GM12878 (cell line): Measurements from ENCODE around the gene PACS1. TPM values are rescaled to one million over a fixed set of nuclear protein-coding genes. Genes with fewer than 3 reads are reported as not detected.

Experiments used
- BACH1 ChIP-seq: fragments of 450-650 bp; IDR thresholded peaks from 2 replicates; pipeline ENCODE4 v1.6.1; 2017; ENCODE audit warnings: mild to moderate bottlenecking, borderline replicate concordance
- BCL11A ChIP-seq: IDR thresholded peaks from 2 replicates; pipeline ENCODE4 v1.6.1; 2011; ENCODE audit warnings: low read depth, low read length
- CBX5 ChIP-seq: sonication (generic); IDR thresholded peaks from 2 replicates; pipeline ENCODE4 v1.6.1; 2016; ENCODE audit warnings: low read depth, moderate library complexity, mild to moderate bottlenecking, inconsistent platforms
- CHD4 ChIP-seq: fragments of 200-600 bp; sonication (generic); IDR thresholded peaks from 2 replicates; pipeline ENCODE4 v1.6.1; 2016; ENCODE audit warnings: mild to moderate bottlenecking
- DPF2 ChIP-seq: fragments of 450-650 bp; IDR thresholded peaks from 2 replicates; pipeline ENCODE4 v1.6.1; 2017; ENCODE audit warnings: mild to moderate bottlenecking
- E2F8 ChIP-seq: fragments of 450-650 bp; IDR thresholded peaks from 2 replicates; pipeline ENCODE4 v1.6.1; 2018; ENCODE audit warnings: mild to moderate bottlenecking, low read depth, moderate library complexity; ENCODE audit not compliant: partially characterized antibody
- ETV6 ChIP-seq, 2 experiments: fragments of 450-650 bp in 1 of 2; IDR thresholded peaks in 1 of 2; conservative IDR thresholded peaks in 1 of 2; 2 replicates each; pipeline ENCODE4 v1.6.1; 2014; ENCODE audit warnings: antibody characterized with exemption in 1 of 2, borderline replicate concordance in 1 of 2, low read depth in 1 of 2, mild to moderate bottlenecking in 1 of 2, moderate library complexity in 1 of 2
- IKZF1 ChIP-seq: fragments of 450-650 bp; conservative IDR thresholded peaks from 2 replicates; pipeline ENCODE4 v1.6.1; 2017; ENCODE audit warnings: antibody characterized with exemption, mild to moderate bottlenecking
- NFIC ChIP-seq: IDR thresholded peaks from 2 replicates; pipeline ENCODE4 v1.6.1; 2012; ENCODE audit warnings: low read depth, mild to moderate bottlenecking, inconsistent platforms, low read length, moderate library complexity
- PML ChIP-seq: IDR thresholded peaks from 2 replicates; pipeline ENCODE4 v1.6.1; 2012; ENCODE audit warnings: low read length, inconsistent platforms
- POLR2A ChIP-seq: IDR thresholded peaks from 2 replicates; pipeline ENCODE4 v1.6.1; 2011; ENCODE audit warnings: low read depth, mild to moderate bottlenecking, low read length
- POLR2AphosphoS5 ChIP-seq: IDR thresholded peaks from 2 replicates; pipeline ENCODE4 v1.6.1; 2011; ENCODE audit warnings: mild to moderate bottlenecking, low read length, inconsistent platforms
- RAD21 ChIP-seq: IDR thresholded peaks from 2 replicates; pipeline ENCODE4 v1.6.1; 2011; ENCODE audit warnings: mild to moderate bottlenecking, low read depth, low read length, moderate library complexity; ENCODE audit not compliant: insufficient read depth
- SMAD1 ChIP-seq: fragments of 450-650 bp; IDR thresholded peaks from 2 replicates; pipeline ENCODE4 v1.6.1; 2018; ENCODE audit warnings: mild to moderate bottlenecking, low read depth; ENCODE audit not compliant: partially characterized antibody
- SMC3 ChIP-seq: IDR thresholded peaks from 2 replicates; pipeline ENCODE4 v1.6.1; 2011; ENCODE audit warnings: low read length, improper control_type of control experiment, borderline replicate concordance
- STAT1 ChIP-seq: fragments of 450-650 bp; conservative IDR thresholded peaks from 2 replicates; pipeline ENCODE4 v1.6.1; 2014; ENCODE audit warnings: antibody characterized with exemption, mild to moderate bottlenecking
- SUZ12 ChIP-seq: fragments of 200-600 bp; sonication (generic); IDR thresholded peaks from one replicate; pipeline ENCODE4 v1.6.1; 2018; ENCODE audit warnings: antibody characterized with exemption, mild to moderate bottlenecking; ENCODE audit not compliant: unreplicated experiment
- TBL1XR1 ChIP-seq: IDR thresholded peaks from 2 replicates; pipeline ENCODE4 v1.6.1; 2012; ENCODE audit warnings: low read depth, low read length, improper control_type of control experiment
- USF1 ChIP-seq: IDR thresholded peaks from 2 replicates; pipeline ENCODE4 v1.6.1; 2011; ENCODE audit warnings: borderline replicate concordance, low read depth, mild to moderate bottlenecking, moderate library complexity, mixed read lengths, low read length; ENCODE audit not compliant: insufficient read depth; ENCODE audit errors: extremely low read length
- YY1 ChIP-seq: IDR thresholded peaks from 2 replicates; pipeline ENCODE4 v1.6.1; 2011; ENCODE audit warnings: low read depth, mild to moderate bottlenecking, low read length
- polyA plus RNA-seq, 11 experiments: library from polyadenylated mRNA; depleted of rRNA in 4 of 11; unstranded in 6 of 11; stranded (reverse) in 5 of 11; fragments of >200 nt; fragmentation: Nextera tagmentation in 4 of 11; fragmentation: Illumina TruSeq in 1 of 11; extraction: Ambion mirVana in 4 of 11; extraction: Trizol in 1 of 11; gene quantifications; 1 replicate in 1 of 11; 2 replicates in 10 of 11; pipeline versions ENCODE4 v1.2.1 to v1.2.3, GENCODE V29; 2011 to 2016; ENCODE audit warnings: inconsistent platforms in 2 of 11, missing spikeins in 2 of 11, low read depth in 1 of 11
- total RNA-seq, 4 experiments: library from RNA; depleted of rRNA in 3 of 4; stranded (reverse); fragments of >200 nt in 3 of 4; fragmentation: Illumina TruSeq in 1 of 4; extraction: Trizol in 1 of 4; gene quantifications; 2 replicates each; pipeline versions ENCODE4 v1.2.1 to v1.2.3, GENCODE V29; 2013 to 2021
- TF ChIP-seq, protein P1 (sequence below): IDR thresholded peaks from 2 replicates; pipeline ENCODE4 v1.6.1; 2012; ENCODE audit warnings: low read depth, low read length, improper control_type of control experiment
- TF ChIP-seq, protein P2 (sequence below): fragments of 450-650 bp; IDR thresholded peaks from 2 replicates; pipeline ENCODE4 v1.6.1; 2017; ENCODE audit warnings: mild to moderate bottlenecking, moderate library complexity

Gene PACS1
- total and polyA plus RNA-seq, 10 of the 15 experiments (the other 5 are each of a cell fraction or from before 2014, with no cell fraction given), result 1.1 to 74.3 (median 17.9) TPM

DNA sequence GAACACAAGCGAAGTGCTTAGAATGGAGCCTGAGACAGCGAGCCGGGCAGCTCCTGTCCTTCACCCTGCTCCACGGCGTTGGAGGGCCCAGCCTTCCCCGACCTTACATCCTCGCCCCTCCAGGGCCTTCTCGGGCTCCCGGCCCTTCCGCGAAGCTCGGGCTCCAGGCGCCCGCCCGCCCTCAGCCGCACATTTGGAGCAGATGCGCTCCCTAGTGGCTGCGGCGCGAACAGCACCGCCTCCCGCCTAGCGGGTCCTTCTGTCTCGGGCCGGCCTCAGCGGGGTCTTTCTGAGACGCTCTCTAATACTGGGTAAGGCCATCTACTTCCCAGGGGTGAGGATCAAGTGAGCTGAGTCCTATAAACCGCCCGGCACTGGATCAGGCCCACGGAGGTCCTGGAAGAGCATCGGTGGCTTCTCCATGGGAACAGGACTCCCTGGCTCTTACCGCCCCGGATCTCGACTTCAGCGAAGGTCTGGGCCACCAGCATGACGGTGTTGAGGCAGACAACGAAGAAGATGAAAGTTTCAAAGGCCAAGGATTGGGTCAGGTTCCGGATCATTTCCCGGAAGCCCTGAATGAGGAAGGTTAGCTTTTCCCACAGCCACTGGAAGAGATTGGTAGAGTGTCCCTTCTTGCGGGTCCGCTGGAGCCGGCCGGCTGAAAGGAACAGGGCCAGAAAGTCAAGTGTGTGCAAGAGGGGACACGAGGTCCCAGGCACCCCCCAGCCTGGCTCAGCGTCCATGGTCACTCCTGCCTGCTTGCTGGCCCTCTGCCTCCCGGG lies 47.5 kb upstream of the PACS1 start (continued):
- TF ChIP-seq, protein P1, sequence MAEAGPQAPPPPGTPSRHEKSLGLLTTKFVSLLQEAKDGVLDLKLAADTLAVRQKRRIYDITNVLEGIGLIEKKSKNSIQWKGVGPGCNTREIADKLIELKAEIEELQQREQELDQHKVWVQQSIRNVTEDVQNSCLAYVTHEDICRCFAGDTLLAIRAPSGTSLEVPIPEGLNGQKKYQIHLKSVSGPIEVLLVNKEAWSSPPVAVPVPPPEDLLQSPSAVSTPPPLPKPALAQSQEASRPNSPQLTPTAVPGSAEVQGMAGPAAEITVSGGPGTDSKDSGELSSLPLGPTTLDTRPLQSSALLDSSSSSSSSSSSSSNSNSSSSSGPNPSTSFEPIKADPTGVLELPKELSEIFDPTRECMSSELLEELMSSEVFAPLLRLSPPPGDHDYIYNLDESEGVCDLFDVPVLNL, result no peak
- no peak for TF ChIP-seq CBX5
- TF ChIP-seq DPF2, result no peak
- TF ChIP-seq STAT1, result no peak
- TF ChIP-seq BACH1, result no peak
- peak; percentile 54; the same call in 1 of the 2 replicates for TF ChIP-seq SMC3
- no peak for TF ChIP-seq NFIC
- TF ChIP-seq E2F8, result no peak
- no peak for TF ChIP-seq BCL11A
- TF ChIP-seq POLR2A, result no peak
- no peak for TF ChIP-seq CHD4
- TF ChIP-seq, protein P2, sequence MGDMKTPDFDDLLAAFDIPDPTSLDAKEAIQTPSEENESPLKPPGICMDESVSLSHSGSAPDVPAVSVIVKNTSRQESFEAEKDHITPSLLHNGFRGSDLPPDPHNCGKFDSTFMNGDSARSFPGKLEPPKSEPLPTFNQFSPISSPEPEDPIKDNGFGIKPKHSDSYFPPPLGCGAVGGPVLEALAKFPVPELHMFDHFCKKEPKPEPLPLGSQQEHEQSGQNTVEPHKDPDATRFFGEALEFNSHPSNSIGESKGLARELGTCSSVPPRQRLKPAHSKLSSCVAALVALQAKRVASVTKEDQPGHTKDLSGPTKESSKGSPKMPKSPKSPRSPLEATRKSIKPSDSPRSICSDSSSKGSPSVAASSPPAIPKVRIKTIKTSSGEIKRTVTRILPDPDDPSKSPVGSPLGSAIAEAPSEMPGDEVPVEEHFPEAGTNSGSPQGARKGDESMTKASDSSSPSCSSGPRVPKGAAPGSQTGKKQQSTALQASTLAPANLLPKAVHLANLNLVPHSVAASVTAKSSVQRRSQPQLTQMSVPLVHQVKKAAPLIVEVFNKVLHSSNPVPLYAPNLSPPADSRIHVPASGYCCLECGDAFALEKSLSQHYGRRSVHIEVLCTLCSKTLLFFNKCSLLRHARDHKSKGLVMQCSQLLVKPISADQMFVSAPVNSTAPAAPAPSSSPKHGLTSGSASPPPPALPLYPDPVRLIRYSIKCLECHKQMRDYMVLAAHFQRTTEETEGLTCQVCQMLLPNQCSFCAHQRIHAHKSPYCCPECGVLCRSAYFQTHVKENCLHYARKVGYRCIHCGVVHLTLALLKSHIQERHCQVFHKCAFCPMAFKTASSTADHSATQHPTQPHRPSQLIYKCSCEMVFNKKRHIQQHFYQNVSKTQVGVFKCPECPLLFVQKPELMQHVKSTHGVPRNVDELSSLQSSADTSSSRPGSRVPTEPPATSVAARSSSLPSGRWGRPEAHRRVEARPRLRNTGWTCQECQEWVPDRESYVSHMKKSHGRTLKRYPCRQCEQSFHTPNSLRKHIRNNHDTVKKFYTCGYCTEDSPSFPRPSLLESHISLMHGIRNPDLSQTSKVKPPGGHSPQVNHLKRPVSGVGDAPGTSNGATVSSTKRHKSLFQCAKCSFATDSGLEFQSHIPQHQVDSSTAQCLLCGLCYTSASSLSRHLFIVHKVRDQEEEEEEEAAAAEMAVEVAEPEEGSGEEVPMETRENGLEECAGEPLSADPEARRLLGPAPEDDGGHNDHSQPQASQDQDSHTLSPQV, result no peak
- no peak for TF ChIP-seq POLR2AphosphoS5
- TF ChIP-seq USF1, result no peak
- 0 out of 2 replicates have a peak, but pooled peaks have one; percentile 26 for TF ChIP-seq IKZF1
- TF ChIP-seq SMAD1, result no peak
- TF ChIP-seq YY1, result peak; percentile 59; the same call in 1 of the 2 replicates
- TF ChIP-seq TBL1XR1, result no peak
- TF ChIP-seq SUZ12, result no peak
- TF ChIP-seq PML, result no peak
- no peak for TF ChIP-seq ETV6 (conservative IDR thresholded peaks at IDR 0.05 in 1 of 2, IDR thresholded peaks at IDR 0.05 in 1 of 2; ENCODE audit: borderline replicate concordance in 1 of 2, low read depth in 1 of 2)
- TF ChIP-seq RAD21, result peak; percentile 60
